GM18873 (cell line): ENCODE results near the gene SPOCK1.
A peak's percentile ranks its signal among the peaks of the same experiment; 100 is the strongest.

ENCODE experiments used
- ATAC-seq: cut with Tn5 transposase; IDR thresholded peaks from one replicate; pipeline ENCODE4 v1.9.1; 2021; ENCODE audit warnings: mild to moderate bottlenecking, moderate library complexity, moderate number of reproducible peaks; ENCODE audit not compliant: unreplicated experiment, low FRiP score

The SPOCK1 gene

DNA sequence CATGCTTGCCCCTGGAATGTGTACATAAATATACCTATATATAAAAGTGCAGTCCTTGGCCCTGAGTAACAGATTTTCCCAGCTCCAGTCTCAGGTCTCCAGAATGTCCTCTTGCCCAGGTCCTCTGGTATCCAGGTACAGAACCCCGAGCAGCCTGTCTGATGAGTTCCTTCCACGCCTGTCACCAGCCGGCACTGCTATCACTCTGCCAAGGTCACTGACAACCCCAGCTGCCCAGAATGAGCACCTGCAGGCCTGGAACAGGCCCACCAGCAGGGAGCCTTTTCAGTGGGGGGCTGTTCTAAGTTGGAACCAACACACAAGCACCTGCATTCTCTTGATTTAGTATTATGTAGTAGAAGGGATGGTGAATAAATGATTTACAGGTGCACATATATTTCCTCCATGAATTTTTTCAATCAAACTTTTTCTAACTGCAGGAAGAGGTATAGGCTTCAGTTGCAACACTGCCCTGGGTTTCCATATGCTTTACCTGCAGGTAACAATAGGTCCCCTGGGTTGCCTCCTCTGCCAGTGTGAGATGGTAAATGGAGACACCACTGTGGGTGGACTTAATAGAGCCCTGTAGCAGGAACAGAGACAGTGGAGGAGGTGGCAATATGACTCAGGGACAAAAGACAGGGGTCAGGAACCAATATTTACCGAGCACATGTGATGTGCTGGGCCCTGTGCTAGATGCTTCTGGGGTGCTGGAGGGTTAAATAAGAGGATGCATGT, 291.9 kb downstream of the SPOCK1 start:
- no peak for ATAC-seq

DNA sequence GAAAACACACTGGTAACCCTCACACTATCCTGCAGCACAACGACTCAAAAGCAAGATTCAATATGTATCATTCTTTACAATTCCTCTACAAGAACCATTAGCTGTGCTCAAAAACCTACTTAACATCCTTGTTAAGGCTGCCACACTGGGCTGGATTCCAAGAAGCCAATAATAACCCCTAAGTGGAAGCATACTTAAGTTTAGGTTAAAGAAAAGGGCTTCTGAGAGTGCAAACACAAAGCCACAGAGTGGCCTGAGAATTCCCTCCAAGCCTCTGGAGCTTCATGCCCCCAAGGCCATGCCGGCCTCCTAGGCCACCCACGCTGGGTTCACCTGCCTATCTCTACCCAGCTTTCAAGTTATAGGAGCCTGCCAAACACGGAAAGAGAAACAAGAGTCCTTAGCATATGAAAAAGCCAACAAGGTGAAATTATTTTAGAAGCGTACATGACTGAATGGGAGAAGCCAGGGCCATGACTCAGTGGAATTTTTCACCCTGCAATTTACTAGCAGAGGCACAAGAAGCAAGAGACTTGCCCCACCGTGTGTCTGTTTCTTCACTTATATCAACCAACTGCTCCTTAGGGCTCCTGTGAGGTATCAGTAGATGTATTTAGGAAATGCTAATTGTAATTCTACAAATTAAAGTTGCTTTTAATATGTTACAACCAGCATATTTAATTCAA, 293.0 kb downstream of the SPOCK1 start:
- ATAC-seq = no peak

DNA sequence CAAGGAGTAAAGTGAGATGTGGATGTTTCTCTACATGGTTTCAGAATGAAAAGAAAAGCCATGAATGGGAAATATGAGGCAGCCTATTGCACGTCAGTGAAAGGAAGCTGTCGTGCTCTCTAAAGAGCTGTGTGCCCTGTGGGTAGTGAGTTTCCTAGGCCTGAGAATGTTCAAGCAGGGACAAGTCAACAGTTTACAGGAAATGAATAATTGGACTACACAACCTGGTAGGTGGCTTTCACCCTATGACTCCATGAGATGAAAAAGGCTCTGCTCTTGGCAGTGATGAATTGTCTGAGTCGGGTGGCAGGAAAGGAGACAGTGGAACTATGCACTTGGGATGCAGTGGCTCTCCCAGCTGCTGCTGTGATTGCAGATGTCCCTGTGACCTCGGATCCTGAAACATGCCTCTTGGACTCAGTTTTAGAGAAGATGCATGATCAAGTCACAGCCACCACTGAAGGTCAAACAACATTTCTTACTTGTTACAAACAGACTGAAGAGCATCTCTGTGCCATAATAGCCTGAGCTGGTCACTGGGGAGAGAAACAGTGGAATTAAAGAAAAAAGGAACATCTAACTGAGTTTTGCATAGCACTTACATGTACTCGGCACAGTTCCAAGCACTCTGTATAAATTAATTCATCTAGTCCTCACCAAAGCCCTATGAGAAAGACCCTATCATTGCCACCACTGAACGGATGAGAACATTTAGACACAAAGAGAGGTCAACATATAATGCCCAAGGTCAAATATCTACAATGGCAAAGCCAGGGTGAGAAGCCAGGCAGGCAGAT, 293.7 kb downstream of the SPOCK1 start:
- ATAC-seq = no peak

DNA sequence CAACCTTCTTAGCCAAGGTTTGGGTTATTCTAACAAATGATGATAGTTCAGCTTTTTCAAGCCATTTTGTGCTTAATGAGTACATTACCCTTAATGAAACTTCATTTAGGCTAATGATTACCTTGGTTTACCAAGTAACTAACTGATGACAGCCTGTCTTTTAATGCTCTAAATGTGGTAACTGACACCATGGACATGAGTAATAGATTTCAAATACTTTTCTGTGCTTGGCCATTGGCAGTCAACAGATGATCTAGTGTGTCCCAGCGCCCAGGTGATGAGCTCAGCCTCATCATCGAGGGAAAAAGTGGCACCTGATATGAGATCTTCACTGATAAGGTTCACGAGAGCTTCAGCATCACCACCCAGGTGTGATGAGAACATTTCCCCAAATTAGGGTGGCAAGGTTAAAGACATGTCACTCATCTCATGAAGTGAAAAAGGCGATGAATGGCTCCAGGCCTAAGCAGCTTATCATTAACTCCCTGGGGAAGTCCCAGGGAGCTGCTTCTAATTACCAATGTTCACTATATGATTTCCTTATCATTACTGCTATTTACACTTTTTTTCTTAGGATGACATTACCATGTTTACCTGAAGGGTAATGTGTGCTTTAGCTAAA, 296.0 kb downstream of the SPOCK1 start:
- peak; percentile 49 for ATAC-seq

DNA sequence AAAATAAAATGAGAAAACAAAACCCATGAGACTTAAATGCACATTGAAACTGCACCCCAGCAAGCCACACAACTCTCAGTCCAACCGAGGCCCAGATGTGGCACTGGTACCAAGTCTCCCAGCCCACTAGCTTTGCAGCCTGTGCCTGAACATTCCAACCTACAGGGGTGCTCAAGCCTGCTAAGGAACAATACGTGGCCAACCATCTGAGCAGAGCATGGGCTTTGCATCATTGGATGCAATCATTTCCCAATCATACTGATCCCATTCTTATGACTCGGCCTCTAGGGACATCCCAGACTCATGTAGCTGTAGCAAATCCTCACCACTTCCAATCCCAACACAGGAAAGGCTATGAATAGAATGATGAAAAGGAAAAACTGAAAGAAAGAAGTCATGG, 297.2 kb downstream of the SPOCK1 start:
- no peak for ATAC-seq

DNA sequence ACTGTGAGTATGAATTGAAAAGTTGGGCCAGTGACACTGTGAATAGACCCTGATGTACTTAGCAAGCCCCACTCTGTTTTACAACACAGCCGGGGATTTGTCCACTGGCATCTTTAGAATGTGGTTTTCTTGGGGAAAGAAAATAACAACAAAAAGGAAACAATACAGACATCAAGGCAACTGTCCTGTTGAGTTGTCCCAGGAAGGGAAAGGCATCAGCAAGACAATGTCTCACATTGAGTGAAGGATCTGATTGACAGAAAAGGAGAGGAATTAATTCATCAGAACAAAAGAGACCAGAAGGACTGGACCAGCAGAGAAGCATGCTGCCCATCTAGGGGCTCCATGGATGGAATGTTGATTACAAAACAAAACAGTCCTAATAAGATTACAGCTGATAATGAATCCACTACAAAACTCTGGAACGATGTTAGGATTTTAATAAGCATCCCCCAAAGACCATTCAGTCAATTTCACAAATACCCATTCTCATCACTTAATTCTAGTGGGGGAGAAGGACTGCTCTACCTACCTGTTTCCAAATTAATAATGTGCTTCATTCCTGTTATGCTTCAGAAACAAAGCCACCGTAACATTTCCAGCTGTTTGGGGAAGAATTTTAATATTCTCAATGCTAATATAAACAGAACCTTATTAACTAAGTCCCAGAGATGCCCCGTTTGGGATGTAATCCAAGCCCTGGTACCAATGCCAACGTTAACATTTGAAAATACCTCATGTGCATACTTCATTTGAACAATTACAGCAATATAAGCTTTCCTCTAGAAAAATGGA, 298.0 kb downstream of the SPOCK1 start:
- ATAC-seq = no peak

DNA sequence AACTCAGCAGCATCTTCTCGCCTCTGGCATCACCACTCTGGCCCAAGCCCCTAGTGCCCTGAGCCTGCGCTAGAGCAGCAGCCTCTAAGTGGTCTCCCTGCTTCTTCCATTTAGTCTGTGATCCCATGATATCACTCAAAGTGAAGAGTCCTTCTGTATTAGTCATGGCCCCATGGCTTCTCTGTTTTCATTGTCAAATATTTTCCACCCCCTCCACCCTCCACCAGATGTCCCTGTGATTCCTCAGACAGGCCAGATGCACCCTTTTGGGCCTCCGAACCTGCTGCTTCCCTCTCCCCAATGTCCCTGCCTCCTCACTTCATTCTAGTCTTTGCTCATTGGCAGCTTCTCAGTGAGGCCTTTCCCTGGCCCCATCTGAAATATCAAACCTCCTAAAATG, 299.2 kb downstream of the SPOCK1 start:
- ATAC-seq = no peak

DNA sequence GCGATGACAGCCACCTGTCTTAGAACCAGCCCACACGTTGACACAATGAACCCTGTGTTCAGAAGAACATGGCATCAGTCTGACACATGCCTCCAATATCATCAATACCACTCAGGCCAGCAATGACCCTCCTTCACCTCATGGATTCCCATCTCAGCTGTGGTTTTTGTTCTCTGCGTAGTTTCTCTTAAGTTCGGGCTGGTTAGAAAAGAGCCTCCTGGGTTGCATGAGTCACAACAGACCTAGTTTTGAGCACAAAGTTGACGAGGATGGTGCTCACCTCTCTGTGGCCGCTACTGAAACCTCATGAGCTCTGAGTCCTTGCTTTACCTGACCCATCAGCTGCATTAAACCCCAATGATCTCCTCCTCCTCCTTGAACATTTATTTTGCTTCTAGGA, 299.9 kb downstream of the SPOCK1 start:
- ATAC-seq = no peak

DNA sequence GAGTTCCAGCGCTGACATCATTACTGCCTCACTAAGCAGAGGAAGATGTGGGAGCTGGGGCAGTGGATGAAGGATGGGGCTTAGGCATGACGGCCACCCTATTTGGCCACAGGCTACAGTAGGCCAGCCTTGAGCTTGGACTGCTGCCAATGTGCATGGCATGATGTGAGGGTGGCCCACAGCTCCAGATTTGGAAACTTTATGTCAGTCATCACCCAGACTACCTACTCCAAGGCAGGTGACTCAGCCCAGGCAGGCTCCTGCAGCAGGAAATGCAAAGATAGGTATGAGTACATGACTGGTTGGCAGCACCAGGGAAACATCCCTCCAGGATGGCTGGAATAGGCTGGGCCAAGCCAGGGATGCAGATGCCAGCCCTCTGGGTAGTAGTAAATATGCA, 303.6 kb downstream of the SPOCK1 start:
- no peak for ATAC-seq

DNA sequence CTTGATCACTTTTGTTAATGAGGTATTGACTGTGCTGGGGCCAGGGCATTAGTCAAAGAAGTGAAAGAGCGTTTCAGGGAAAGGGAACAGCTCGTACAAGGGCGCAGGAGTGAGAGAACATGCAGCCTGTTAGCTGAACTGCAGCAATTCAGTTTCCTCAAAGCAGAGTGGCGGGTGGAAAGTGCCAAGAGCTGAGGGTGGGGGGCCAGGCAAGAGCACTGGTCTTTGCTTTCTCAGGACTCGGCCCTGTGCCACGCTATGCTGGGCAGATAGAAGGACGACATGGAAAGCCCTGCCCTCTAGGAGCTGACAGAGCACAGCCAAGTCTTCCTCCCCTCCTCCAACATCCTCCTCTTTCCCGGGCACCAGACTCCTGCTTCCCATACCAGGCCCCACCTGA, 304.8 kb downstream of the SPOCK1 start:
- no peak for ATAC-seq

DNA sequence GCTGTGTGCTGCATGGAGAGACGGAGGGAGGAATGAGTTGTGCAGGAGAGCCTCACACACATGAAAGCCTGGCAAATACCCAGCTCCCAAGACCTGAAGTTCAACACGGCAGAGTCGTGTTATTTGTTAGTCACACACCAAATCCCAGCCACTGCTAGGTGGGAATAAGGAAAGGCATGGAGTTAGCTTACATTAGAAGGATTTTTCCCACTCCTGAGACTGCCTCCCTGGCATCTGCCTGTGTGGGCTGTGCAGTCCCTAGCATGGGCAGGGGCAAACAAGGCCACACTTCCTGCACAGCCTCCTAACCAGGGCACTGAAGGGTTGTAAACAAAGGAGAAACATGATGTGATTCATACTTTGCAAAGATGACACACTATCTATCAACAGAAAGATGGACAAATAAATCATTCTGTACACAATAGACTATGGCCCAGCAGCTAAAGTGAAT, 306.8 kb downstream of the SPOCK1 start:
- ATAC-seq = no peak

DNA sequence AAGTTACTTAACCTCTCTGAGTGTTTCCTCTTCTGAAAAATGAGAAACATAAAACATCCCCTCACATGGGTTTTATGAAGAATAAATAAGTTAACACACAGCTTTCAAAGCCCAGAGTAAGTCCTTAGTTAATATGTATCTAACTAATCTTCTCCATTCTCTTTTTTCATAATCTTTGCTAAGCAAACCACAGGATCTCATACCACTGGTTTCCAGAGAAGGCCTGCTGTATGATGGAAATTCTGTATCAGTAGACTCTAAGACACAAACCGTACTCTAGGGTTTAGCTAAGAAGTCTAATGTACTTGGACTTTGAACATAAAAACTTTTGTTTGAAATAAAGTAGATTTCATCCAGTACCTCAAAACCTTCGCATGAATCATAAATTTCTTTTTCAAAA, 307.9 kb downstream of the SPOCK1 start:
- no peak for ATAC-seq

DNA sequence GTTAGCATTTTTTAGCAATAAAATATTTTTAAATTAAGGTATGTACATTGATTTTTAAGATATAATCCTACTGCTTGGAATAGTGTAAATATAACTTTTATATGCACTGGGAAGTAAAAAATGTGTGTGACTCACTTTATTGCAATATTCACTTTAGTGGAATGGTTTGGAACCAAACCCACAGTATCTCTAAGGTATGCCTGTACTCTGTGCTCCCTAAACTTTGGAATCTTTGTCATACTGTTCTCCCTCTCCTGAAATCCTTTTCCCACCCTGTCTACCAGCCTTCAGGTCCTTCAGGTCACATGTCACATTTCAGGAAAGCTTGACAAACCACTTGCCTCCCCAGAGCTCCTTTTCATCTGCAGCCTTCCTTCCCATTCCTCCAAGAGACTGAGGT, 308.7 kb downstream of the SPOCK1 start:
- no peak for ATAC-seq

DNA sequence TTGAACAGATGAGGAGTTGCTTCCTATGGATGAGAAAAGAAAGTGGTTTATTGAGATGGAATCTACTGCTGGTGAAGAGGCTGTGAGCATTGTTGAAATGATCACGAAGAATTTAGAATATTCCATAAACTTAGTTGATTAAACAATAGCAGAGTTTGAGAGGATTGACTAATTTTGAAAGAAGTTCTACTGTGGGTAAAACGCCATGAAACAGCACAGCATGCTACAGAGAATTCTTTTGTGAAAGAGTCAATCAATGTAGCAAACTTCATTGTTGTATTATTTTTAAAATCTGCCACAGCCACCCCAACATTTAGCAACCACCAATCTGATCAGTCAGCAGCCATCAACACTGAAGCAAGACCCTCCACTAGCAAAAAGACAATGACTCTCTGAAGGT, 309.1 kb downstream of the SPOCK1 start:
- ATAC-seq = no peak

DNA sequence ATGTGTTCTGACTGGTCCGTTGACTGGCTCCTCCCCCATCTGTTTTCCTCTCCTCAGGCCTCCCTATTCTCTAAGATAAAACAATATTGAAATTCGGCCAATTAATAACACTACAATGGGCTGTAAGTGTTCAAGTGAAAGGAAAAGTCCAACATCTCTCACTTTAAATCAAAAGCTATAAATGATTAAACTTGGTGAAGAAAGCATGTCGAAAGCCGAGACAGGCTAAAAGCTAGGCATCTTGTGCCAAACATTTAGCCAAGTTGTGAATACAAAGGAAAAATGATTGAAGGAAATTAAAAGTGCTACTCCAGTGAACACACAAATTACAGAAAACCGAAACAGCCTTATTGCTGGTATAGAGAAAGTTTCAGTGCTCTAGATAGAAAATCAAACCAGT, 310.6 kb downstream of the SPOCK1 start:
- ATAC-seq = no peak

DNA sequence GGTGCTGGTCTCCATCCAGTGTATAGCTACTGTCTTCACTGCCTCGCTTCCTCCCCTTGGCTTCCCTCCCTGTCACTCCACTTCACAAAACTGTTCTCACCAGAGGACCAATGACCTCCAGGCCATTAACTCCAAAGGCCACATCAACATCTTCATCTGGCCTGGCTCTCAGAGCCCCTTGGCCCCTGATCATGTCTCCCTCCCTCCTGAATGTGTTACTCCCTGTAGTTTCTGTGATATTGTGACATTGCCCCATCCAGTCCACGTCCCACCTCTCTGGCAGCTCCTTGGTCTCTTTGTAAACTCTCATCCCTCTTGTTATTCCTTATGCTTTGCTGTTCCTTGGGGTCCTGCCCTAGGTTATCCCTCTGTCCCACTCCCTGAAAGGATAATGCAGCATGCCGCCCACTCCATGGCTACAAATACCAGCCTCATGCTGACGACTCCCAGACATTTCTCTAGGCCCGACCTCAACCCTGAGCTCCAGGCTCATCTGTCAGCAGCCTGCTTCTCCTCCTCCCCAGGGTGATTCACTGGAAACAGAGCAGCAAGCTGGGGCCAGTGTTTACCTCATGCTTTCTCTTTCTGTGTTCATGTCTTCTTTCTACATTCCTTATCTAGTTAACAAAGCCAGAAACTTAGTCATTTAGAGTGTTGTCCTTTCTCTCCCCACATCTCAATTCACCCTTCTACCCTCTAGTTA, 312.2 kb downstream of the SPOCK1 start:
- ATAC-seq = no peak

DNA sequence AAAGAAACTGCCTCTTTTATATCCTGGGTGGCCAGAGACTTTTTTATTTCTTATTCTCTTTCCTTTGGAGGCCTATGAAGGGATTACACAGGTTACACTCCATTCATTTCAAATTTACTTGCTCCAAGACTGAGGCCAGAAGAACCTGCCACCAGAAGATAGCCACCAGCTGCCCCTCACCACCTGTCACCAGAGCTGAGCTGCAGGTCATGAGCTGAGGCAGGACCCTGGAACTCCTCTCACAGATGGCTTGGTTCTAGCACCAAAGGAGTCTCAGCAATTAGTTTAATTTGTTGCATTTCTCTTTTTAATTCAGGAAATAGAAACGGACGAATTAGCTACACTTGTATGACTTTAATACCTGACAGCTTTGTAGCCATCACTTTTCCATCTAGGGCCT, 313.9 kb downstream of the SPOCK1 start:
- no peak for ATAC-seq

DNA sequence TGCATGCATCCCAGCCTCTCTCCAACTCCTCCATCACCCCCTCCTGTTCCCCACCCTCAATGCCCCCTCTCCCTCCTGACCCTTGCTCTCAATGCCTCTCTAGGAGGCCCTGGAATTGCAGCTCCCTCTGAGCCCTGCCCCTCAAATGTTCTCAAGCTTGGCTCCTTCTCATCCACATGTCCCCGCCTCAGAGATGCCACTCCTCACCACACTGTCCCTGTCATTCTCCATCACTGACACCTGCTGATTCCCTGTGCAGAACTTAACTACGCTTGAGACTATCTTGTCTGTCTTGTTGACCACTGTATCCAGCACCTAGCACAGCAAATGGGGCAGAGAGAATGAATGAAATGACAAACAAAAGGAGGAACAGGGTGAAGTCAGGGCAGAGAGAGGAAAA, 314.4 kb downstream of the SPOCK1 start:
- ATAC-seq = no peak

DNA sequence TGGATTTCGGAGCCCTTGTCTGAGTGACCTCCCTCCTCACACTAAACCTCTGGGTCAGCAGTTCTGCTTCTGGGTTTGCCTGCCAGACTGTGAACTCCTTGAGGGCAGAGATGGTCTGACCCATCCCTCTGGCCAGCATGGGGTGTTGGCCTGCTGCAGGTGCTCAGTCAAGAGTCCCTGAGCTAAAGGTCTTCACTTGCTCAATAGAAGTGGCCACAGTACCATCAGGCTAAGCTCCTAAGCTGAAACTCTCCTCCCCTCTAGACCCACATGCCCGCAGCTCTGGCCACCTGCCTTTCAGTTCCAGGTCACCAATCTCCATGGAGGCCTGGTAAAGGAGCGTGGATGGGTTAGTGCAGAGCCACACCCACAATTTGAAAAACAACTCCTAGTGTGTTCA, 316.6 kb downstream of the SPOCK1 start:
- ATAC-seq = no peak

DNA sequence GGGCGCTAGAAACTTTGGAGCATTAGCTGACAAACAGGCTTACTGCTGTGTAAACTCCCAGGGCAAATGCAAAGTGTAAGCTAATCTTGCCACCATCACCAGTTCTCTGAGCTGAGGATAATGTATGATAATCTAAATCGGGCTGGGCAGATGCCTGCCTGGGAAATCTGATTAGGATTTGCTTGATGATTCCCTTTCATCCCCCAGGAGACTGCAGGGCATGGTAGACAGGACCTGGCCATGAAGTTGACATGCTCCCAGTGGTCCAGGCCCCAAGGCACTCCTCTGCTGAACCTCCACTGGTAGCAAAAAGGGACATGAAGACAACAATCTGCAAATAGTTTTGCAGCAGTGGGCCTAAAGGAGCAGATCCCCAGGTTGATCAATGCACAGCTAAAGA, 317.5 kb downstream of the SPOCK1 start:
- no peak for ATAC-seq
